A673 (cell line): ENCODE data around the gene ZFYVE1. TPM values are rescaled to one million over a fixed set of nuclear protein-coding genes. Genes with fewer than 3 reads are reported as not detected.

Experiments
- Bru-seq: library from RNA; stranded (reverse); fragments of 400-500 nt; gene quantifications from one replicate; lab custom pipeline; 2021; lab: Mats Ljungman, UMichigan
- BruChase-seq, 2 experiments: library from RNA; stranded (reverse); fragments of 400-500 nt; gene quantifications; one replicate each; lab custom pipeline; 2021; lab: Mats Ljungman, UMichigan
- BruUV-seq: library from RNA; stranded (reverse); fragments of 400-500 nt; replicated peaks from 2 replicates; lab custom pipeline; 2021; lab: Mats Ljungman, UMichigan
- CTCF ChIA-PET: fragments of 300-600 bp; sonication (Branson Sonifier 250); formaldehyde crosslinking; loops from one replicate; lab custom pipeline; 2022; ENCODE audit warnings: antibody characterized with exemption; lab: Charles Lee
- POLR2A ChIA-PET: fragments of 300-600 bp; sonication (Branson Sonifier 250); formaldehyde crosslinking; loops from one replicate; lab custom pipeline; 2022; ENCODE audit warnings: antibody characterized with exemption; ENCODE audit not compliant: low non-redundant PET; lab: Charles Lee
- DNase-seq: peaks from one replicate; pipeline ENCODE4 v3.0.0-alpha.2; 2015; ENCODE audit warnings: low spot score
- H3K27ac ChIP-seq: fragments of 200-600 bp; sonication (generic); 2 replicates; pipeline ENCODE4 v1.5.1; 2016; ENCODE audit warnings: mixed run types, low read depth, mild to moderate bottlenecking, mixed read lengths, antibody characterized with exemption, low read length; ENCODE audit not compliant: poor library complexity, severe bottlenecking
- H3K27me3 ChIP-seq: fragments of 200-600 bp; sonication (generic); replicated peaks from 2 replicates; pipeline ENCODE4 v1.6.1; 2017; ENCODE audit warnings: mixed run types, low read depth, mild to moderate bottlenecking, mixed read lengths, antibody characterized with exemption, low read length; ENCODE audit not compliant: insufficient read depth, poor library complexity
- H3K36me3 ChIP-seq: fragments of 200-600 bp; sonication (generic); 2 replicates; pipeline ENCODE4 v1.6.1; 2016; ENCODE audit warnings: mixed run types, mild to moderate bottlenecking, mixed read lengths, antibody characterized with exemption, low read length; ENCODE audit not compliant: insufficient read depth, poor library complexity, severe bottlenecking
- H3K4me1 ChIP-seq: fragments of 200-600 bp; sonication (generic); 2 replicates; pipeline ENCODE4 v1.6.1; 2017; ENCODE audit warnings: mixed run types, mild to moderate bottlenecking, mixed read lengths, antibody characterized with exemption, low read length; ENCODE audit not compliant: insufficient read depth, poor library complexity, severe bottlenecking
- H3K4me3 ChIP-seq: fragments of 200-600 bp; sonication (generic); 2 replicates; pipeline ENCODE4 v1.5.1; 2016; ENCODE audit warnings: low read depth, mixed run types, mild to moderate bottlenecking, mixed read lengths, low read length; ENCODE audit not compliant: poor library complexity, severe bottlenecking
- H3K9me3 ChIP-seq: fragments of 200-600 bp; sonication (generic); 2 replicates; pipeline ENCODE4 v1.6.1; 2016; ENCODE audit warnings: mixed run types, low read depth, mild to moderate bottlenecking, mixed read lengths, antibody characterized with exemption, low read length; ENCODE audit not compliant: poor library complexity, severe bottlenecking
- CTCF ChIP-seq: fragments of 300-800, 200-600 bp; sonication (generic); conservative IDR thresholded peaks from 2 replicates; pipeline ENCODE4 v1.5.1; 2017; ENCODE audit warnings: low read depth, mild to moderate bottlenecking, antibody characterized with exemption, low read length, moderate library complexity, mixed read lengths
- EZH2 ChIP-seq: fragments of 200-600 bp; sonication (generic); IDR thresholded peaks from 2 replicates; pipeline ENCODE4 v1.6.1; 2017; ENCODE audit warnings: borderline replicate concordance, low read depth, mild to moderate bottlenecking, mixed read lengths, antibody characterized with exemption, low read length; ENCODE audit not compliant: poor library complexity, severe bottlenecking
- intact Hi-C: fragments of 100-400 bp; cut with micrococcal nuclease; formaldehyde crosslinking; loops from one replicate; pipeline ENCODE4 v1.10.0; 2022; ENCODE audit not compliant: unreplicated experiment
- long read RNA-seq: library from polyadenylated mRNA; stranded (forward); transcript quantifications from one replicate; pipeline ENCODE4 v2.0.0, GENCODE V29; 2022
- total RNA-seq: library from RNA; stranded (reverse); gene quantifications from 2 replicates; pipeline ENCODE4 v1.2.3, GENCODE V29; 2021

The ZFYVE1 gene
- total RNA-seq (7.8 and 8.5 TPM in 2 replicates), Bru-seq, nascent RNA (percentile 50 among the genes with signal in this experiment), BruChase-seq, experiment 1, labeled RNA remaining after a 2-hour chase (percentile 53 among the genes with signal in this experiment), BruChase-seq, experiment 2, labeled RNA remaining after a 6-hour chase (percentile 52 among the genes with signal in this experiment)
- long read RNA-seq, full-length matches to known transcripts = 18 of 23 reads
- long read RNA-seq, partial matches to known transcripts = 3 of 23 reads
- long read RNA-seq, other reads (novel, unspliced or antisense) = 2 of 23 reads

DNA sequence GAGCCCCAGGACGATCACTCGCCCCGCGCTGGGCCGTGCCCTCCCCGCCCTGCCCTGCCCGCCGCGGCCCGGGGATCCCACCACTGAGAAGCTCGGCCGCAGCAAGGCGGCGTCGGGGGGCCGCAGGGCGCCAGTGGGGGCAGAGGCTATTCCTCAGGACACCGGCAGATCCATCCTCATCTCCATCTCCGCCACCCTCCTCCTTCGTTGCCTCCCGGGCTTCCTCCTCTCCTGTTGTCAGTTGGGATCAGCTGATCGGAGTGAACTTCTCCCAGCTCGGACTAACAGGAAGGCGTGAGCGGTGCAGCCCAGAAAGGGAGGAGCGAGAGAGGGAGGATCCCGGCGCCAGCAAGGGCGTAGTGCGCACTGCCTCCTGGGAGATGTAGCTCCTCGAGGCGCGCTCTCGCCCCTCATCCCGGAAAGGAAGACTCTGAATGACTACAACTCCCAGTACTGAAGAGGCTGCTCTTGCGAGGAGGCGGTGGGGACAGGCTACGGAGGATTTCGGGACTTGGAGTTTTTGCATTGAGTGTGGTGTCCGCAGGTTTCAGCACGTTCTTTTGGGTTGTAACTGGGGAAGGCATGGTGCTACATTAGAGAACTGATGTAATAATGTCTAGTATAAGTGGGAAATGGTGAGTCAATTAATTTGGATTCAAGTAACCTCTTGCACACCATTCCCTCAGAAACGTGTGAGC is at the start of gene ZFYVE1:
Gene ZFYVE1, minus strand, starts transcription at position 262 of the 698 bp plus-strand sequence. CDS start 2,598 bp downstream, outside the sequence.
- Histone ChIP-seq H3K9me3 (no peaks in the 10 kb centered on the region), H3K4me1 (peaks cover 7% of the 10 kb centered on the region), H3K4me3 (peak within 1 kb of the TSS; percentile 79), H3K27ac (no peak within 1 kb of the TSS), H3K27me3 (no peaks in the 10 kb centered on the region), H3K36me3 (no peaks in the 10 kb centered on the region)
- BruUV-seq = no TSS peak
- peak; percentile 99 for DNase-seq
- TF ChIP-seq EZH2 (no peak), CTCF (no peak)
- ChIA-PET CTCF (interaction anchor here (0.6 kb wide), 3 partner anchors 17 to 48 kb away, joined by 5 to 9 read pairs (median 5); no protein-coding TSS in a partner anchor), POLR2A (interaction anchor here (0.5 to 0.6 kb wide), 2 partner anchors 77 to 205 kb away, joined by 4 to 5 read pairs; no protein-coding TSS in a partner anchor)
- intact Hi-C loops = no loop called here

DNA sequence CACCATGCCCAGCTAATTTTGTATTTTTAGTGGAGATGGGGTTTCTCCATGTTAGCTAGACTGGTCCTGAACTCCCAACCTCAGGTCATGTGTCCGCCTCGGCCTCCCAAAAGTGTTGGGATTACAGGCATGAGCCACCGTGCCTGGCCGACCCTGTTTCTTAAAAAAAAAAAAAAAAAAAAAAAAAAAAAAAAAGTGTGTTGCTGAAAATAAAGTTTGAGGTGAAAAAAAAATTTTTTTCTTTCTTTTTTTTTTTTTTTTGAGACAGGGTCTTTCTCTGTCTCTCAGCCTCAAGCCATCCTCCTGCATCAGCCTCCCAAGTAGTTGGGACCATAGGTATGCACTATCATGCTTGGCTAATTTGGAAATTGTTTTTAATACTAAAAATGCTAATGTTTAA is 42.7 kb upstream of the ZFYVE1 start:
- CTCF ChIA-PET = no interaction called here
- peaks cover 38% of the 10 kb centered on the region for H3K36me3 ChIP-seq

More for the DNA sequence above, 42.7 kb upstream of the ZFYVE1 start:
- BruUV-seq = no TSS peak
- no peaks in the 10 kb centered on the region for H3K27me3 ChIP-seq
- DNase-seq = no peak
- TF ChIP-seq CTCF (no peak), EZH2 (no peak)
- H3K4me1 ChIP-seq = no peaks in the 10 kb centered on the region
- no peak overlapping the region for H3K27ac ChIP-seq
- H3K9me3 ChIP-seq = no peaks in the 10 kb centered on the region
- no peak overlapping the region for H3K4me3 ChIP-seq
- POLR2A ChIA-PET = no interaction called here
- intact Hi-C loops = no loop called here
